ENCODE measurements around the gene MLX.
A peak's percentile ranks its signal among the peaks of the same experiment; 100 is the strongest.

Gene MLX

DNA sequence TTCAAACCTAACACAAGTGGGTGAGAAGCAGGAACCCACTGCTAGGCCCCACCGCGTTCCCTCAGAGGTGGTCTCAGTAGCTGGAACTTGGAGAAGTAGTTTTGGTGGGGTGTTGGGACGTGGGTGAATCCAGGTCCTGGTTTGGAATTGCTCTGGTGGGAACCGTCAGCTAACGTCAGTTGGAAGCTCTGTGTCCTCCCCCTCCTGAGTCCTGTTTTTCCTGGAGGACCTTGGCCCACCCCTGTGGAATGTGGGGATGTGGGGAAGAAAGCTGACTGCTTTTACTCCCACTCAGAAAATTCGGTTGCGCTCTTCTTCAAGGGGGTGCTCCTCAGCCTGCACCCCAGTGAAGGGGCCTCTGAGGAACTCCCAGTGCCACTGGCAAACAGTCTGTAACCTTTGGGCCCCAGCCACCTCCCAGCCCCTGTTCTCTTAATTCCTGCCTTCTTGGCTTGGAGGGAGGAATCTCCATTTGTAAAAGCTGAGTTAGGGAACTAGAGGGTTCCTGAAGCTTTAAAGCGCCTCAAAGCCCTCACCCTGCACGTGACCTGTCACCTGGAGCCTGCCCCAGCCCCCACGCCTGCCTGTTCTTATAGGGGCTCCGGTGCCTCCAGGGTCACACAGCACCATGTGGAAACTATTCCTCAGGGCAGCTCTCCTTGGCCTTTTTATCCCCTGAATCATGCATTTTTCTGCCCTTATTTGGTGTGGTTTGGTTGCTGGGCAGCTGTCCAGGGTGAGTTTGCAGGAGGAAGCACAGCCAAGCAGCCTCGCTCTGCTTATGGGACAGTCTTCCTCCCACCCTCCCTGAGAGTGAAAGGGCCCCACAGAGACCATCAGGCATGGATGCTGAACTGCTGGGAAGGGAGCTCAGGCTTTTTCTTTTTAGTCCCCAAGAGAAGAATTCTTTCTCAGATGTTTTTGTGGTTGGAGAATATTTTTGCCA is 47.1 kb upstream of the MLX start:
- no peak for TF ChIP-seq TAF1 (IDR thresholded peaks at IDR 0.05; ENCODE audit: borderline replicate concordance, insufficient read depth, low read length)
- peak; percentile 71; the same call in 1 of the 2 replicates for TF ChIP-seq SIN3A (IDR thresholded peaks at IDR 0.05; ENCODE audit: borderline replicate concordance, insufficient read depth, low read length)
- TF ChIP-seq REST (IDR thresholded peaks at IDR 0.05; ENCODE audit: insufficient read depth in 1 of 2, low read depth in 2 of 2, low read length in 2 of 2), result peak; percentile 69 to 87; a peak in 3 of 4 replicates

GRCh38 chr17:42520540-42520951 is 46.4 kb upstream of the MLX start:
- TF ChIP-seq REST (IDR thresholded peaks at IDR 0.05; ENCODE audit: insufficient read depth in 1 of 2, low read depth in 2 of 2, low read length in 2 of 2) (no peak), TAF1 (IDR thresholded peaks at IDR 0.05; ENCODE audit: borderline replicate concordance, insufficient read depth, low read length) (no peak), SIN3A (IDR thresholded peaks at IDR 0.05; ENCODE audit: borderline replicate concordance, insufficient read depth, low read length) (no peak), FOXP2 (optimal IDR thresholded peaks at IDR 0.05; ENCODE audit: borderline replicate concordance, extremely low read depth, extremely low read length, insufficient read depth) (no peak), POLR2AphosphoS5 (IDR thresholded peaks at IDR 0.05; ENCODE audit: low read depth, low read length) (no peak)

GRCh38 chr17:42521036-42521435 is 45.9 kb upstream of the MLX start:
- TF ChIP-seq TAF1 (IDR thresholded peaks at IDR 0.05; ENCODE audit: borderline replicate concordance, insufficient read depth, low read length) (no peak), POLR2AphosphoS5 (IDR thresholded peaks at IDR 0.05; ENCODE audit: low read depth, low read length) (no peak), SIN3A (IDR thresholded peaks at IDR 0.05; ENCODE audit: borderline replicate concordance, insufficient read depth, low read length) (no peak), REST (IDR thresholded peaks at IDR 0.05; ENCODE audit: insufficient read depth in 1 of 2, low read depth in 2 of 2, low read length in 2 of 2) (no peak), FOXP2 (optimal IDR thresholded peaks at IDR 0.05; ENCODE audit: borderline replicate concordance, extremely low read depth, extremely low read length, insufficient read depth) (no peak)

DNA sequence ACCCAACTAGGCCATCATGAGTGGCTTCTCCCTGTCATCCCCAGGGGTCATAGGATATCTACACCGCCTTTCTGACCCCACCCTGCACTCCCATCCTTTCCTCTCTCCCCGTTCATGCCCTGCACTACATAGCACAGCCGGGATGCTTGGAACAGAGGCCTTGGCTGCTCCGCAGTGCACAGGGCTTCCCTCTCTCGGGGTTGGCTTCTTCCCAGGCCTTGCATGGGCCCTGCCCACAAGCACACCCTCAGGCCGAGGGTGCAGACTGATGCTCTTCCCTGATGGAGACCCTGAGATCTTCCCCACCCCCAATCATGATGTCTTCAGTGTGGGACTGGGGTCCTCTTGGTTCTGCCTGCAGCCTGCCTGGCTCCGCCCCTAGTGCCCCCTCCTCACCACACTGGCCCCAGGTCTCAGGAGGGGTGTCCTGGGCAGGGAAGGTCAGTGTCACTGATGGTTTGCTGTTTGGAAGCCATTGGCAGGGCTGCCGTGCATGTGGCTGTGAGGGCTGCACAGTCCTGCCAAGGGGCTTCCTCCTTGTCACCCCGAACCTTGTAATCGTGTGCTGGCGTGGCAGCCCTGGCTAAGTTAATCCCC is 45.1 kb upstream of the MLX start:
- TF ChIP-seq POLR2AphosphoS5 (IDR thresholded peaks at IDR 0.05; ENCODE audit: low read depth, low read length) (no peak), SIN3A (IDR thresholded peaks at IDR 0.05; ENCODE audit: borderline replicate concordance, insufficient read depth, low read length) (no peak), FOXP2 (optimal IDR thresholded peaks at IDR 0.05; ENCODE audit: borderline replicate concordance, extremely low read depth, extremely low read length, insufficient read depth) (no peak), TAF1 (IDR thresholded peaks at IDR 0.05; ENCODE audit: borderline replicate concordance, insufficient read depth, low read length) (no peak), REST (IDR thresholded peaks at IDR 0.05; ENCODE audit: insufficient read depth in 1 of 2, low read depth in 2 of 2, low read length in 2 of 2) (no peak)

Measured in PFSK-1 (cell line).